ENCODE measurements around the gene TLR6.
A peak's percentile ranks its signal among the peaks of the same experiment; 100 is the strongest.

- TF ChIP-seq, protein P1, sequence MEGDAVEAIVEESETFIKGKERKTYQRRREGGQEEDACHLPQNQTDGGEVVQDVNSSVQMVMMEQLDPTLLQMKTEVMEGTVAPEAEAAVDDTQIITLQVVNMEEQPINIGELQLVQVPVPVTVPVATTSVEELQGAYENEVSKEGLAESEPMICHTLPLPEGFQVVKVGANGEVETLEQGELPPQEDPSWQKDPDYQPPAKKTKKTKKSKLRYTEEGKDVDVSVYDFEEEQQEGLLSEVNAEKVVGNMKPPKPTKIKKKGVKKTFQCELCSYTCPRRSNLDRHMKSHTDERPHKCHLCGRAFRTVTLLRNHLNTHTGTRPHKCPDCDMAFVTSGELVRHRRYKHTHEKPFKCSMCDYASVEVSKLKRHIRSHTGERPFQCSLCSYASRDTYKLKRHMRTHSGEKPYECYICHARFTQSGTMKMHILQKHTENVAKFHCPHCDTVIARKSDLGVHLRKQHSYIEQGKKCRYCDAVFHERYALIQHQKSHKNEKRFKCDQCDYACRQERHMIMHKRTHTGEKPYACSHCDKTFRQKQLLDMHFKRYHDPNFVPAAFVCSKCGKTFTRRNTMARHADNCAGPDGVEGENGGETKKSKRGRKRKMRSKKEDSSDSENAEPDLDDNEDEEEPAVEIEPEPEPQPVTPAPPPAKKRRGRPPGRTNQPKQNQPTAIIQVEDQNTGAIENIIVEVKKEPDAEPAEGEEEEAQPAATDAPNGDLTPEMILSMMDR (IDR thresholded peaks at IDR 0.05; ENCODE audit: low read depth, low read length, missing input control), result no peak
- no peak for TF ChIP-seq MAX (IDR thresholded peaks at IDR 0.05)
- TF ChIP-seq TAF1 (conservative IDR thresholded peaks at IDR 0.05), result no peak
- TF ChIP-seq HNF4G (IDR thresholded peaks at IDR 0.05), result no peak
- no peak for TF ChIP-seq YY1 (IDR thresholded peaks at IDR 0.05)
- TF ChIP-seq JUND (IDR thresholded peaks at IDR 0.05), result no peak
- peak; percentile 9 for TF ChIP-seq SP1 (IDR thresholded peaks at IDR 0.05)
- TF ChIP-seq REST (IDR thresholded peaks at IDR 0.05), result no peak
- TF ChIP-seq RAD21 (IDR thresholded peaks at IDR 0.05), result no peak
- TF ChIP-seq EGR1 (IDR thresholded peaks at IDR 0.05; ENCODE audit: low read depth in 2 of 2), result no peak
- no peak for TF ChIP-seq ZBTB33 (IDR thresholded peaks at IDR 0.05)
- TF ChIP-seq GABPA (IDR thresholded peaks at IDR 0.05 in 1 of 2, conservative IDR thresholded peaks at IDR 0.05 in 1 of 2), result no peak
These were observed 40.5 kb downstream of the TLR6 start for GRCh38 chr4:38815885-38816782.
